Endodermal cell (in vitro differentiated cells): Measurements from ENCODE around the gene PTPRN2. TPM values are rescaled to one million over a fixed set of nuclear protein-coding genes. Genes with fewer than 3 reads are reported as not detected.

Experiments used
- DNase-seq: peaks from one replicate; pipeline ENCODE4 v3.0.0-alpha.2; 2017
- H3K27ac ChIP-seq: 2 replicates; pipeline ENCODE4 v1.5.1; 2013; ENCODE audit warnings: mild to moderate bottlenecking, low read depth, low read length, moderate library complexity
- H3K27me3 ChIP-seq: 2 replicates; pipeline ENCODE4 v1.6.1; 2013; ENCODE audit warnings: mild to moderate bottlenecking, low read length, moderate library complexity; ENCODE audit not compliant: insufficient read depth, control insufficient read depth, poor library complexity, severe bottlenecking
- H3K36me3 ChIP-seq: 2 replicates; pipeline ENCODE4 v1.7.0; 2013; ENCODE audit warnings: mild to moderate bottlenecking, low read length, moderate library complexity; ENCODE audit not compliant: control insufficient read depth, insufficient read depth
- H3K4me1 ChIP-seq: one replicate; pipeline ENCODE4 v1.7.0; 2013; ENCODE audit warnings: low read length; ENCODE audit not compliant: control insufficient read depth, insufficient read depth
- H3K4me3 ChIP-seq: 2 replicates; pipeline ENCODE4 v1.5.1; 2013; ENCODE audit warnings: mild to moderate bottlenecking, low read length, moderate library complexity
- H3K9ac ChIP-seq: 2 replicates; pipeline ENCODE4 v1.6.1; 2013; ENCODE audit warnings: mild to moderate bottlenecking, low read length, moderate library complexity; ENCODE audit not compliant: poor library complexity, severe bottlenecking; ENCODE audit errors: extremely low read depth
- H3K9me3 ChIP-seq: 2 replicates; pipeline ENCODE4 v1.6.1; 2013; ENCODE audit warnings: mild to moderate bottlenecking, low read length, moderate library complexity; ENCODE audit not compliant: control insufficient read depth
- H3K27ac Mint-ChIP-seq: 2 replicates; pipeline ENCODE4 v1.8.0; 2020; ENCODE audit warnings: mixed read lengths
- H3K27me3 Mint-ChIP-seq: 2 replicates; pipeline ENCODE4 v1.8.0; 2021; ENCODE audit warnings: mild to moderate bottlenecking, mixed read lengths; ENCODE audit not compliant: insufficient read depth
- H3K36me3 Mint-ChIP-seq: 2 replicates; pipeline ENCODE4 v1.8.0; 2020; ENCODE audit warnings: low read depth, mixed read lengths
- H3K4me1 Mint-ChIP-seq: 2 replicates; pipeline ENCODE4 v1.8.0; 2020; ENCODE audit warnings: mixed read lengths
- H3K4me3 Mint-ChIP-seq: 2 replicates; pipeline ENCODE4 v1.8.0; 2020; ENCODE audit warnings: mild to moderate bottlenecking, moderate library complexity, mixed read lengths
- H3K9me3 Mint-ChIP-seq: 2 replicates; pipeline ENCODE4 v1.8.0; 2020; ENCODE audit warnings: mild to moderate bottlenecking, mixed read lengths
- CTCF ChIP-seq: fragments of 200-600 bp; sonication (generic); conservative IDR thresholded peaks from 2 replicates; pipeline ENCODE4 v1.5.0; 2021; ENCODE audit warnings: antibody characterized with exemption, mild to moderate bottlenecking
- WGBS, 2 experiments: methylation state at CpG; one replicate each; pipeline versions ENCODE4 v1.1.5 to v1.1.7; 2013; ENCODE audit warnings: missing lambda C conversion rate in 2 of 2, mixed read lengths in 1 of 2; ENCODE audit not compliant: insufficient coverage in 1 of 2, insufficient read length in 1 of 2; 5-methylcytosine and 5-hydroxymethylcytosine counted together
- total RNA-seq, 2 donors: library from RNA; stranded (reverse); fragmentation: NEBNext Ultra II Directional in 1 of 2; extraction: Animal tissue kit (Norgen Biotek cat#: 25700) in 1 of 2; gene quantifications; 2 replicates in 1 of 2; 3 replicates in 1 of 2; pipeline ENCODE4 v1.2.1, GENCODE V29; 2021

PTPRN2 gene
- total RNA-seq, 2 donors from 2014 or later, result 0.69 to 1.2 TPM

GRCh38 chr7:157577796-157578339 is 1009.8 kb downstream of the PTPRN2 start:
- Histone ChIP-seq H3K4me1 (no peaks in the 10 kb centered on the region), H3K36me3 (no peaks in the 10 kb centered on the region), H3K27ac (no peak overlapping the region), H3K4me3 (no peak overlapping the region), H3K9me3 (peaks cover 70% of the 10 kb centered on the region), H3K27me3 (no peaks in the 10 kb centered on the region), H3K9ac (no peak overlapping the region)
- Mint-ChIP-seq H3K36me3 (no peaks in the 10 kb centered on the region), H3K4me1 (no peaks in the 10 kb centered on the region), H3K27me3 (peaks cover 8% of the 10 kb centered on the region), H3K9me3 (no peaks in the 10 kb centered on the region), H3K4me3 (no peak overlapping the region), H3K27ac (no peak overlapping the region)
- DNase-seq, result no peak
- TF ChIP-seq CTCF, result no peak
- 90 to 94% methylated on average over 18 to 31 of the region's 31 CpGs for WGBS, 2 experiments

DNA sequence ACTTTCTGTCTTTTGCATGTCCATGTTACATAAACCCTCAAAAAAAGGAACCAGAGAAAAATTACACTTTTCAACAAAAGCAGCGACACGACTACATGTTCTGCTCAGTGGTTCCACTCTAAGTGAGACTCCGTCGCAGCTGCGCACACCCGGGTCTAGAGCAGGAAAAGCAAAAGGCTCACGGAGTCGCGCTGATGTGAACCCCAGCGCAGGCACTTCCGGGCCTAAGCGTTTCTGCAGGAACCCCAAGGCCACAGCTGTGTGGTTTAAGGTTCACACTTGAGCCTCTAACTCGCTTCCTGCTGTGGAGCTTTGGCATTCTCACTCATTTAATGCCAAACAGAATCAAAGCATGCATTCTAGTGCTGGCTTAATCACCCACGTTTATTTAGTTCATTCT is 1010.6 kb downstream of the PTPRN2 start:
- no peaks in the 10 kb centered on the region for H3K9me3 Mint-ChIP-seq
- Histone ChIP-seq H3K4me1 (no peaks in the 10 kb centered on the region), H3K4me3 (no peak overlapping the region), H3K27ac (no peak overlapping the region), H3K9ac (no peak overlapping the region), H3K36me3 (no peaks in the 10 kb centered on the region), H3K9me3 (peaks cover 76% of the 10 kb centered on the region), H3K27me3 (no peaks in the 10 kb centered on the region)
- WGBS, 2 experiments, result 84 to 89% methylated on average over 14 of the region's 14 CpGs
- no peaks in the 10 kb centered on the region for H3K4me1 Mint-ChIP-seq
- no peaks in the 10 kb centered on the region for H3K36me3 Mint-ChIP-seq
- no peak overlapping the region for H3K4me3 Mint-ChIP-seq
- no peak for TF ChIP-seq CTCF
- no peak for DNase-seq
- H3K27ac Mint-ChIP-seq, result no peak overlapping the region
- H3K27me3 Mint-ChIP-seq, result peaks cover 8% of the 10 kb centered on the region

- 83 to 89% methylated on average over 17 to 36 of the region's 36 CpGs for WGBS, 2 experiments
These were observed 1011.2 kb downstream of the PTPRN2 start for GRCh38 chr7:157576415-157576814.

More at GRCh38 chr7:157576415-157576814, 1011.2 kb downstream of the PTPRN2 start:
- Histone ChIP-seq H3K27ac (no peak overlapping the region), H3K27me3 (no peaks in the 10 kb centered on the region), H3K4me3 (no peak overlapping the region), H3K4me1 (no peaks in the 10 kb centered on the region), H3K9ac (no peak overlapping the region), H3K9me3 (peaks cover 76% of the 10 kb centered on the region), H3K36me3 (no peaks in the 10 kb centered on the region)
- Mint-ChIP-seq H3K4me3 (no peak overlapping the region), H3K4me1 (no peaks in the 10 kb centered on the region), H3K36me3 (no peaks in the 10 kb centered on the region), H3K27ac (no peak overlapping the region), H3K27me3 (peaks cover 5% of the 10 kb centered on the region), H3K9me3 (no peaks in the 10 kb centered on the region)
- DNase-seq, result no peak
- no peak for TF ChIP-seq CTCF
